ENCODE measurements around the gene FGD5. TPM values are rescaled to one million over a fixed set of nuclear protein-coding genes. Genes with fewer than 3 reads are reported as not detected.

Gene FGD5
- 0.17 TPM for polyA plus RNA-seq (2013, experiment 1 of 2)
- polyA plus RNA-seq (2013, experiment 2 of 2), result 0.16 TPM

- no peak within 1 kb of the TSS for H2AFZ ChIP-seq (ENCODE audit: low read depth, low read length)
- H3K4me2 ChIP-seq (ENCODE audit: low read length, poor library complexity, severe bottlenecking), result no peak within 1 kb of the TSS
- no peak within 1 kb of the TSS for H3K18ac ChIP-seq (ENCODE audit: low read depth in 1 of 2, low read length in 2 of 2)
- H3K4me1 ChIP-seq (ENCODE audit: control insufficient read depth, insufficient read depth, low read depth, low read length), result no peaks in the 10 kb centered on the region
- H2AK5ac ChIP-seq (ENCODE audit: low read length, severe bottlenecking), result no peak within 1 kb of the TSS
- DNase-seq, result no peak
- no peaks in the 10 kb centered on the region for H3K36me3 ChIP-seq (ENCODE audit: control insufficient read depth in 1 of 2, insufficient read depth in 2 of 2, low read depth in 1 of 2, low read length in 2 of 2)
- no peaks in the 10 kb centered on the region for H3K9me3 ChIP-seq (ENCODE audit: control insufficient read depth, low read length)
- H3K23ac ChIP-seq (ENCODE audit: low read length in 2 of 2), result no peak within 1 kb of the TSS
- no peak within 1 kb of the TSS for H3K4me3 ChIP-seq (ENCODE audit: insufficient read depth in 1 of 2, low read depth in 1 of 2, low read length in 2 of 2)
- H3K4ac ChIP-seq (ENCODE audit: low read depth in 1 of 2, low read length in 2 of 2), result no peak within 1 kb of the TSS
- no peak within 1 kb of the TSS for H4K91ac ChIP-seq (ENCODE audit: low read length)
- H4K8ac ChIP-seq (ENCODE audit: low read length), result no peak within 1 kb of the TSS
- no peak within 1 kb of the TSS for H2BK120ac ChIP-seq (ENCODE audit: low read depth, low read length)
- H3K27ac ChIP-seq (ENCODE audit: low read length, poor library complexity, severe bottlenecking), result no peak within 1 kb of the TSS
- no peak within 1 kb of the TSS for H2BK12ac ChIP-seq (ENCODE audit: low read length in 2 of 2)
- H2BK15ac ChIP-seq (ENCODE audit: low read depth, poor library complexity, severe bottlenecking), result no peak within 1 kb of the TSS
- 87% methylated on average over 22 of the region's 25 CpGs for WGBS
- peaks cover 37 to 40% of the 10 kb centered on the region in 2 experiments for H3K27me3 ChIP-seq (ENCODE audit: control insufficient read depth in 1 of 2, insufficient read depth in 1 of 2, low read length in 2 of 2)
- no peak within 1 kb of the TSS for H3K14ac ChIP-seq (ENCODE audit: low read length in 2 of 2)
- H3K79me1 ChIP-seq (replicated peaks; ENCODE audit: low read length, poor library complexity, severe bottlenecking), result no peaks in the 10 kb centered on the region
- no peak within 1 kb of the TSS for H3K9ac ChIP-seq (ENCODE audit: low read length)
- no peak within 1 kb of the TSS for H2BK5ac ChIP-seq (ENCODE audit: low read depth, low read length, poor library complexity, severe bottlenecking)
These were observed at the start of gene FGD5 for GRCh38 chr3:14818804-14819500. Gene FGD5 (plus strand): TSS chr3:14818962. CDS start chr3:14819072, 110 bp downstream.

GRCh38 chr3:14769544-14770325, 49.0 kb upstream of the FGD5 start:
- Histone ChIP-seq H3K4me1 (ENCODE audit: control insufficient read depth, insufficient read depth, low read depth, low read length) (no peaks in the 10 kb centered on the region), H3K9ac (ENCODE audit: low read length) (no peak overlapping the region), H3K4me3 (ENCODE audit: insufficient read depth in 1 of 2, low read depth in 1 of 2, low read length in 2 of 2) (no peak overlapping the region), H3K18ac (ENCODE audit: low read depth in 1 of 2, low read length in 2 of 2) (no peak overlapping the region), H3K4me2 (ENCODE audit: low read length, poor library complexity, severe bottlenecking) (no peak overlapping the region), H2BK120ac (ENCODE audit: low read depth, low read length) (no peak overlapping the region), H3K9me3 (ENCODE audit: control insufficient read depth, low read length) (no peaks in the 10 kb centered on the region), H3K14ac (ENCODE audit: low read length in 2 of 2) (no peak overlapping the region), H2AFZ (ENCODE audit: low read depth, low read length) (no peak overlapping the region), H2AK5ac (ENCODE audit: low read length, severe bottlenecking) (no peak overlapping the region), H3K4ac (ENCODE audit: low read depth in 1 of 2, low read length in 2 of 2) (no peak overlapping the region), H2BK15ac (ENCODE audit: low read depth, poor library complexity, severe bottlenecking) (no peak overlapping the region), H3K79me1 (replicated peaks; ENCODE audit: low read length, poor library complexity, severe bottlenecking) (no peaks in the 10 kb centered on the region), H2BK12ac (ENCODE audit: low read length in 2 of 2) (no peak overlapping the region), H4K8ac (ENCODE audit: low read length) (no peak overlapping the region), H3K27ac (ENCODE audit: low read length, poor library complexity, severe bottlenecking) (no peak overlapping the region), H3K36me3 (ENCODE audit: control insufficient read depth in 1 of 2, insufficient read depth in 2 of 2, low read depth in 1 of 2, low read length in 2 of 2) (no peaks in the 10 kb centered on the region), H3K27me3 (ENCODE audit: control insufficient read depth in 1 of 2, insufficient read depth in 1 of 2, low read length in 2 of 2) (peaks cover 0 to 32% of the 10 kb centered on the region in 2 experiments), H4K91ac (ENCODE audit: low read length) (no peak overlapping the region), H2BK5ac (ENCODE audit: low read depth, low read length, poor library complexity, severe bottlenecking) (no peak overlapping the region), H3K23ac (ENCODE audit: low read length in 2 of 2) (no peak overlapping the region)
- WGBS, result 83% methylated on average over 11 of the region's 11 CpGs
- no peak for DNase-seq

DNA sequence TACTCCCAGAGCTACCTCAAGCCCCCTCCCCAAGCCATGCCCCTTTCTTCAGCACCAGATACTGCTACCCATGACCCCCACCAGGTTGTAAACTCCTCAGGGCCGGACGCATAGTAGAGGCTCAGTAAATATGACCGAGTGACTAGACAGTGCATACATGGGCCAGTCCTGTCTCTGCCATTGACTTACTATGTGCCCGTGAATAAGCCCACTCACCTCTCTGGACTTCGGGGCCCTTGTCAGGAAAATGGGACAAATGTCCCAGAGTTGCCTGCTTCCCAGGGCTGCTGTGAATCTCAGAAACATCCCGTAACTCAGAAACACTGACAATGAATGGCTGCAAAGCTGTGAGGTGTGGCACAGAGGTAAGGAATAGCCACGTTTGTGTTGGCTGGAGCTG, 48.2 kb upstream of the FGD5 start:
- no peak overlapping the region for H4K8ac ChIP-seq (ENCODE audit: low read length)
- H3K18ac ChIP-seq (ENCODE audit: low read depth in 1 of 2, low read length in 2 of 2), result no peak overlapping the region
- H3K4me2 ChIP-seq (ENCODE audit: low read length, poor library complexity, severe bottlenecking), result no peak overlapping the region
- no peaks in the 10 kb centered on the region for H3K9me3 ChIP-seq (ENCODE audit: control insufficient read depth, low read length)
- H2BK12ac ChIP-seq (ENCODE audit: low read length in 2 of 2), result no peak overlapping the region
- DNase-seq, result no peak
- no peak overlapping the region for H2BK15ac ChIP-seq (ENCODE audit: low read depth, poor library complexity, severe bottlenecking)
- no peaks in the 10 kb centered on the region for H3K36me3 ChIP-seq (ENCODE audit: control insufficient read depth in 1 of 2, insufficient read depth in 2 of 2, low read depth in 1 of 2, low read length in 2 of 2)
- H4K91ac ChIP-seq (ENCODE audit: low read length), result no peak overlapping the region
- H3K9ac ChIP-seq (ENCODE audit: low read length), result no peak overlapping the region
- no peak overlapping the region for H3K27ac ChIP-seq (ENCODE audit: low read length, poor library complexity, severe bottlenecking)
- peaks cover 0 to 27% of the 10 kb centered on the region in 2 experiments for H3K27me3 ChIP-seq (ENCODE audit: control insufficient read depth in 1 of 2, insufficient read depth in 1 of 2, low read length in 2 of 2)
- no peak overlapping the region for H3K23ac ChIP-seq (ENCODE audit: low read length in 2 of 2)
- no peaks in the 10 kb centered on the region for H3K79me1 ChIP-seq (replicated peaks; ENCODE audit: low read length, poor library complexity, severe bottlenecking)
- H3K4ac ChIP-seq (ENCODE audit: low read depth in 1 of 2, low read length in 2 of 2), result no peak overlapping the region
- H2BK120ac ChIP-seq (ENCODE audit: low read depth, low read length), result no peak overlapping the region
- no peak overlapping the region for H3K4me3 ChIP-seq (ENCODE audit: insufficient read depth in 1 of 2, low read depth in 1 of 2, low read length in 2 of 2)
- H2BK5ac ChIP-seq (ENCODE audit: low read depth, low read length, poor library complexity, severe bottlenecking), result no peak overlapping the region
- H3K14ac ChIP-seq (ENCODE audit: low read length in 2 of 2), result no peak overlapping the region
- 77% methylated on average over 7 of the region's 7 CpGs for WGBS
- no peak overlapping the region for H2AFZ ChIP-seq (ENCODE audit: low read depth, low read length)
- no peaks in the 10 kb centered on the region for H3K4me1 ChIP-seq (ENCODE audit: control insufficient read depth, insufficient read depth, low read depth, low read length)
- H2AK5ac ChIP-seq (ENCODE audit: low read length, severe bottlenecking), result no peak overlapping the region
